PC-9 (cell line): Measurements from ENCODE around the gene PHF11.

Experiments used
- EZH2 ChIP-seq: fragments of 200-600 bp; sonication (generic); IDR thresholded peaks from 2 replicates; pipeline ENCODE4 v1.8.0; 2017; ENCODE audit warnings: antibody characterized with exemption, low read depth
- TF ChIP-seq, protein P1 (sequence below): fragments of 200-600 bp; sonication (generic); conservative IDR thresholded peaks from 2 replicates; pipeline ENCODE4 v1.6.1; 2017; ENCODE audit warnings: mixed run types, antibody characterized with exemption, mild to moderate bottlenecking, moderate library complexity

DNA sequence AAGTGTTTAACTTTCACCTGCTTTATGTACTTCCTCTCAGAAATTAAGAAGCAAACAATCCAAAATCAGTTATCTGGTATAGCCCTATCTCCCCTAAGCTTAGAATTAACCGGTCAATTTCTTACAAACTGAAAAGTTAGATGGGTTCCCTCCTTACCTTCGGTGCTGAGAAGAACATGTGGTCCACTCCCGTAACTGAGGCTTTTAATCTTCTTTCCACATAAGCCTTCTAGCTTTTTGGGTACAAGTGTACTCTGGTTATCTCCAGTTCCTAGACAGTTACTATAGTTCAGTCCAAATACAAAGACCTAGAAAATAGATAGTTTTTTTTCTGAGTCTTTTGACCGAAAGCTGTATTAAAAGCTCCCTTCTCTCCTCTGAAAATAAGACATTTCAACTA is 70.7 kb downstream of the PHF11 start:
- TF ChIP-seq, protein P1, sequence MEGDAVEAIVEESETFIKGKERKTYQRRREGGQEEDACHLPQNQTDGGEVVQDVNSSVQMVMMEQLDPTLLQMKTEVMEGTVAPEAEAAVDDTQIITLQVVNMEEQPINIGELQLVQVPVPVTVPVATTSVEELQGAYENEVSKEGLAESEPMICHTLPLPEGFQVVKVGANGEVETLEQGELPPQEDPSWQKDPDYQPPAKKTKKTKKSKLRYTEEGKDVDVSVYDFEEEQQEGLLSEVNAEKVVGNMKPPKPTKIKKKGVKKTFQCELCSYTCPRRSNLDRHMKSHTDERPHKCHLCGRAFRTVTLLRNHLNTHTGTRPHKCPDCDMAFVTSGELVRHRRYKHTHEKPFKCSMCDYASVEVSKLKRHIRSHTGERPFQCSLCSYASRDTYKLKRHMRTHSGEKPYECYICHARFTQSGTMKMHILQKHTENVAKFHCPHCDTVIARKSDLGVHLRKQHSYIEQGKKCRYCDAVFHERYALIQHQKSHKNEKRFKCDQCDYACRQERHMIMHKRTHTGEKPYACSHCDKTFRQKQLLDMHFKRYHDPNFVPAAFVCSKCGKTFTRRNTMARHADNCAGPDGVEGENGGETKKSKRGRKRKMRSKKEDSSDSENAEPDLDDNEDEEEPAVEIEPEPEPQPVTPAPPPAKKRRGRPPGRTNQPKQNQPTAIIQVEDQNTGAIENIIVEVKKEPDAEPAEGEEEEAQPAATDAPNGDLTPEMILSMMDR, result no peak
- TF ChIP-seq EZH2, result no peak
